Suprapubic skin (tissue), 4 donors: ENCODE results near the gene ABHD10. TPM values are rescaled to one million over a fixed set of nuclear protein-coding genes. Genes with fewer than 3 reads are reported as not detected.
A peak's percentile ranks its signal among the peaks of the same experiment; 100 is the strongest.

Experiments used
- DNase-seq, 2 donors: peaks; one replicate each; pipeline ENCODE4 v3.0.0-alpha.2; 2019; ENCODE audit warnings: low spot score in 2 of 2
- H3K27ac ChIP-seq: fragments of 200-600 bp; sonication (generic); one replicate; pipeline ENCODE4 v1.5.1; 2019
- H3K27me3 ChIP-seq: fragments of 200-600 bp; sonication (generic); one replicate; pipeline ENCODE4 v1.5.1; 2019
- H3K36me3 ChIP-seq: fragments of 200-600 bp; sonication (generic); one replicate; pipeline ENCODE4 v1.5.1; 2019
- H3K4me1 ChIP-seq: fragments of 200-600 bp; sonication (generic); one replicate; pipeline ENCODE4 v1.5.1; 2019
- H3K4me3 ChIP-seq: fragments of 200-600 bp; sonication (generic); one replicate; pipeline ENCODE4 v1.5.1; 2019; ENCODE audit warnings: mild to moderate bottlenecking
- H3K9me3 ChIP-seq: fragments of 200-600 bp; sonication (generic); one replicate; pipeline ENCODE4 v1.5.1; 2019
- EP300 ChIP-seq: sonication (generic); formaldehyde crosslinking; IDR thresholded peaks from one replicate; pipeline ENCODE4 v1.6.1; 2017; ENCODE audit warnings: antibody characterized with exemption
- POLR2A ChIP-seq, 2 donors: fragments of 450-650 bp; IDR thresholded peaks; one replicate each; pipeline ENCODE4 v1.6.1; 2017; ENCODE audit warnings: antibody characterized with exemption in 2 of 2, mild to moderate bottlenecking in 2 of 2, moderate library complexity in 2 of 2
- POLR2AphosphoS5 ChIP-seq, 3 donors: sonication (generic); formaldehyde crosslinking; IDR thresholded peaks; one replicate each; pipeline ENCODE4 v1.6.1; 2017; ENCODE audit warnings: antibody characterized with exemption in 3 of 3
- whole genome bisulfite sequencing: methylation state at CpG from one replicate; pipeline ENCODE4 v1.1.5; 2018; 5-methylcytosine and 5-hydroxymethylcytosine counted together
- total RNA-seq, 4 donors: library from RNA; depleted of rRNA; stranded (reverse); fragments of >200 nt; gene quantifications; one replicate each; pipeline ENCODE4 v1.1.0, GENCODE V29; 2016
- TF ChIP-seq, protein P1 (sequence below), 2 donors: fragments of 200-600 bp in 1 of 2; fragments of 450-650 bp in 1 of 2; sonication (generic) in 1 of 2; IDR thresholded peaks; one replicate each; pipeline ENCODE4 v1.5.1; 2016 to 2019; ENCODE audit warnings: antibody characterized with exemption in 2 of 2, mild to moderate bottlenecking in 1 of 2, moderate library complexity in 1 of 2

The ABHD10 gene
- total RNA-seq, 4 donors from 2014 or later = 10.7 to 17.0 (median 12.7) TPM

DNA sequence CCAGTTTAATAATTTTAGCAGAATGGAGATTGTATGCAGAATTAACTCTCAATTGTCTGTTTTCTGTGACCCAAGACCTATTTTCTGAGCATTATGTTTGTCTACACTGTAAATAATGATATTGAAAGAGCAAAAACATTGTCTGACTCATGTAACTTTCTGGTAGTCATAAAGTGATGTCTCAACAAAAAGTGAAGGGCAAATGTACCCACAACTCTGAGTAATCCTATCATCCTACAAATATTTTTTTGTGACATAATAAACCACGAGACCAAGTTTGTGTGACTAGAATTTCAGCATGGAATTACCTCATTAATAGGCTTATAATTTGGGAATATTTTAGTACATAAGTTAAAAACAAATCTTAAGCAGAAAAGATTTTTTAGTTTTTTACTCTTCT, 15.4 kb upstream of the ABHD10 start:
- Histone ChIP-seq H3K36me3 (peaks cover 4% of the 10 kb centered on the region), H3K4me3 (no peak overlapping the region), H3K9me3 (no peaks in the 10 kb centered on the region), H3K27me3 (no peaks in the 10 kb centered on the region), H3K4me1 (peaks cover 7% of the 10 kb centered on the region), H3K27ac (no peak overlapping the region)
- DNase-seq = no peak
- WGBS = 67% methylated on average over 1 of the region's 1 CpG
- TF ChIP-seq, protein P1, sequence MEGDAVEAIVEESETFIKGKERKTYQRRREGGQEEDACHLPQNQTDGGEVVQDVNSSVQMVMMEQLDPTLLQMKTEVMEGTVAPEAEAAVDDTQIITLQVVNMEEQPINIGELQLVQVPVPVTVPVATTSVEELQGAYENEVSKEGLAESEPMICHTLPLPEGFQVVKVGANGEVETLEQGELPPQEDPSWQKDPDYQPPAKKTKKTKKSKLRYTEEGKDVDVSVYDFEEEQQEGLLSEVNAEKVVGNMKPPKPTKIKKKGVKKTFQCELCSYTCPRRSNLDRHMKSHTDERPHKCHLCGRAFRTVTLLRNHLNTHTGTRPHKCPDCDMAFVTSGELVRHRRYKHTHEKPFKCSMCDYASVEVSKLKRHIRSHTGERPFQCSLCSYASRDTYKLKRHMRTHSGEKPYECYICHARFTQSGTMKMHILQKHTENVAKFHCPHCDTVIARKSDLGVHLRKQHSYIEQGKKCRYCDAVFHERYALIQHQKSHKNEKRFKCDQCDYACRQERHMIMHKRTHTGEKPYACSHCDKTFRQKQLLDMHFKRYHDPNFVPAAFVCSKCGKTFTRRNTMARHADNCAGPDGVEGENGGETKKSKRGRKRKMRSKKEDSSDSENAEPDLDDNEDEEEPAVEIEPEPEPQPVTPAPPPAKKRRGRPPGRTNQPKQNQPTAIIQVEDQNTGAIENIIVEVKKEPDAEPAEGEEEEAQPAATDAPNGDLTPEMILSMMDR (IDR thresholded peaks at IDR 0.05) = no peak
- TF ChIP-seq POLR2A (IDR thresholded peaks at IDR 0.05) (no peak), EP300 (no peak)

DNA sequence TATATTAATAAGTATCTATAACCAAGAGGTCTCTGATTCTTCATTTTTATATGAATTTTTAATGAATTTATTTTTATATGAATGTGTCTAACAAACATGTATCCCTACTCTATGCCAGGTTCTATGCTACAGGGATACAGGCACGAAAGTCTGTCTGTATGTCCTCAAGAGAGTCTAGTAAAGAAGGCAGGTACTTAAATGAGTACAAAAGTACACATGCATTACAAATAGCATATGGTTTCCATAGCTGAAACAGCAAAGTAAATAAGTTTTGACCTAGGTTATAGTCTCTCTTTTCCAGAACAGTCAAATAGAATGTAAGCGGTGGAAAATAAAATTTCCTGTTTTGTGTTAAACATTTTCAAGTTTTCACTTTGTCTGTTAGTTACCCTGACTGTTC, 13.3 kb upstream of the ABHD10 start:
- peaks cover 4% of the 10 kb centered on the region for H3K36me3 ChIP-seq
- H3K9me3 ChIP-seq = no peaks in the 10 kb centered on the region
- DNase-seq = no peak
- no peaks in the 10 kb centered on the region for H3K27me3 ChIP-seq
- 87% methylated on average over 2 of the region's 2 CpGs for WGBS
- TF ChIP-seq POLR2A (IDR thresholded peaks at IDR 0.05) (no peak), POLR2AphosphoS5 (IDR thresholded peaks at IDR 0.05) (no peak), EP300 (no peak)
- TF ChIP-seq, protein P1 (IDR thresholded peaks at IDR 0.05) = no peak
- H3K4me1 ChIP-seq = peaks cover 7% of the 10 kb centered on the region
- no peak overlapping the region for H3K27ac ChIP-seq
- no peak overlapping the region for H3K4me3 ChIP-seq

DNA sequence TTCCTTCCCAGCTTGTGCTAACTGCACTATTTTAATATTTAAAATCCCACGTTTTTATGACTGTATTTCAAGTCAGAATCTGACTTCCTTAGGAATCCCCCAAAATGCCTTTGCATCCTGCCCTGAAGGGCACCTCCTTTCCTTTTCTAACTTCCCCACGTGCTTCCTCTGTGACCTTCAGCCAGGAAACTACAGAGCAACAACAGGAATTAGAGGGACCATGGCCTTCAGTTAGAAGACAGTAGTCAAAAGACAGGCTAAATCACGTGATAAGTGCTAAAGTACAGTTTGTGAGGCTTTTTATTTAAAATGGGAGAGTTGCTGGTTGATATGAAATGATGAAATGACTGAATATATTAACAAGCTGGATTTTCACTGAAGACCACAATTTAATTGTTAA, 11.8 kb upstream of the ABHD10 start:
- 34% methylated on average over 3 of the region's 3 CpGs for WGBS
- Histone ChIP-seq H3K27ac (no peak overlapping the region), H3K4me1 (peaks cover 7% of the 10 kb centered on the region), H3K36me3 (peaks cover 4% of the 10 kb centered on the region), H3K27me3 (no peaks in the 10 kb centered on the region), H3K4me3 (no peak overlapping the region), H3K9me3 (no peaks in the 10 kb centered on the region)
- TF ChIP-seq POLR2A (IDR thresholded peaks at IDR 0.05) (no peak), POLR2AphosphoS5 (IDR thresholded peaks at IDR 0.05) (no peak), EP300 (no peak)
- TF ChIP-seq, protein P1 (IDR thresholded peaks at IDR 0.05) = no peak
- DNase-seq = no peak

DNA sequence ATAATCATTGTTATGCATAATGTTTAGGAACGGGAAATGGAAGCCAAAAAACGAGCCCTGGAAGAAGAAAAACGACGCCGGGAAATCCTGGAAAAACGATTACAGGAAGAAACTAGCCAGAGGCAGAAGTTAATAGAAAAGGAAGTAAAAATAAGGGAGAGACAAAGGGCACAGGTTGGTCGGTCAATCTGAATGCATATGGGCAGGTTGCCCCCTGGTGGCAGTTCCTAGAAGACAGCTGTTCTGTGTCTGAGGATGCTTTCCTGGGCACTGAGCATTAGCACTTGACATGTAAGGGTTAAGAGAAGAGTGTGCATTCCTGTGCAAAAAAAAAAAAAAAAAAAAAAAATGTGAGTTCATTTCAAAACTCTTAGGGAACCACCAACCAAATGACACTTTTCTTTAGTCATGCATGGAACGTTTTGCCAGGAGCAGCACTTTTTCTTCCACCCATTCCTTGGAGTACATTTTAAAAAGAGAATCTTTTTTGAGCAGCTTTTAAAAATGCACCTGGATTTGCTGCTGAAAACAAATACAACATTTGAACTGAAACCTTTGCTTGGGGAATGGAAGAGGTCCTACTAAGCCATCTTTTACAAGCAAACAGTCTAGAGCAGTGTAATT, 11.1 kb upstream of the ABHD10 start:
- H3K27ac ChIP-seq = no peak overlapping the region

DNA sequence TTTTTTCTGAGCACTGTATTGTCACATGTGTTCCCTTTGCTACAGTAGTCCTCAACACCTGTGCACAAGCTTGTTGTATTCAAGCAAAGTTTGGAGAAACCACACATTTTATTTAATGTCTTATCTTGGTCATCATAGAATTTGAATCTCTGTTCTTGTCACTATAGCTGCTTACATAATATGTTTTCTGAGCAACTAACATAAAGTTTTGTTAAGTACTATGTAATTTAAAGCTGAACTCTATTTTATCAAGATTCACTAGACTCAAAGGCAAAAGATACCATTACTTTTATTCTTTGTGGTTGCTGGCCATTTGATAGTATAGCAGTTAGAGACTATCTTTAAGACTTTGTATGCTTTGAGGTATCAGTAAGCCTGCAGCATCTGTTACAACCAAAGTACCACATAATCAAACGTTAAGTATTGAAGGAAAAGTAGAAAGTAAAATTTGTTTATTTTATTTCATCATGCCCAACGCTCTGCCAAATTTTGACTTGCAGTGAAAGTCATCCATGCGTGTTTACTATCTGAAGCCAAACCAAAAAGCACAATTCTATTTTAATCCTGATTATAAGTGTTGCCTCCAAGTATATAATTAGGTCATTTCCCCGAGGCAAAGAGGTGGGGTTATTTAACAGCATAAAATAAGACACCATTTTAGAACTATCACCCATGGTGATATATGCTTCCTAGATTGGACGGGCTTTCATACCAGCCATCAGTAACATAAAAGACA, 10.3 kb upstream of the ABHD10 start:
- DNase-seq = no peak
- 42% methylated on average over 5 of the region's 5 CpGs for WGBS
- no peaks in the 10 kb centered on the region for H3K9me3 ChIP-seq
- H3K4me1 ChIP-seq = peaks cover 7% of the 10 kb centered on the region
- H3K36me3 ChIP-seq = no peaks in the 10 kb centered on the region
- no peaks in the 10 kb centered on the region for H3K27me3 ChIP-seq
- no peak overlapping the region for H3K27ac ChIP-seq
- no peak overlapping the region for H3K4me3 ChIP-seq
- TF ChIP-seq POLR2AphosphoS5 (IDR thresholded peaks at IDR 0.05) = no peak
- TF ChIP-seq, protein P1 (IDR thresholded peaks at IDR 0.05) = no peak
- TF ChIP-seq POLR2A (IDR thresholded peaks at IDR 0.05) = no peak
- TF ChIP-seq EP300 = no peak

More for the DNA sequence above, 11.1 kb upstream of the ABHD10 start:
- H3K9me3 ChIP-seq = no peaks in the 10 kb centered on the region
- 9% methylated on average over 8 of the region's 8 CpGs for WGBS
- peaks cover 7% of the 10 kb centered on the region for H3K4me1 ChIP-seq
- no peak overlapping the region for H3K4me3 ChIP-seq
- TF ChIP-seq, protein P1 (IDR thresholded peaks at IDR 0.05) = peak; percentile 74
- TF ChIP-seq POLR2A (IDR thresholded peaks at IDR 0.05) (no peak), EP300 (no peak), POLR2AphosphoS5 (IDR thresholded peaks at IDR 0.05) (no peak)
- H3K27me3 ChIP-seq = no peaks in the 10 kb centered on the region
- H3K36me3 ChIP-seq = no peaks in the 10 kb centered on the region
- DNase-seq = peak; percentile 84 to 89
